ENCODE results near the gene IFRD2. TPM values are rescaled to one million over a fixed set of nuclear protein-coding genes. Genes with fewer than 3 reads are reported as not detected.
A peak's percentile ranks its signal among the peaks of the same experiment; 100 is the strongest.
"Not testable (repeated sequence)": the region's sequence is repeated elsewhere in the genome, so short reads cannot be mapped to it uniquely, and the experiment has no call there.

Gene IFRD2
- total RNA-seq, 2 donors from 2014 or later: 63.8 to 100 TPM

- no peaks in the 10 kb centered on the region for H3K9me3 Mint-ChIP-seq
- DNase-seq (ENCODE audit: low spot score in 2 of 2): no peak
- H3K36me3 Mint-ChIP-seq: no peaks in the 10 kb centered on the region
- H3K27ac Mint-ChIP-seq: no peak overlapping the region
- ATAC-seq: no peak
Measured at GRCh38 chr3:50278123-50278879, 13.9 kb downstream of the IFRD2 start.

- DNase-seq (ENCODE audit: low spot score in 2 of 2) (no peak), ATAC-seq (no peak)
- H3K36me3 Mint-ChIP-seq: no peaks in the 10 kb centered on the region
- H3K27ac Mint-ChIP-seq: no peak overlapping the region
- no peaks in the 10 kb centered on the region for H3K9me3 Mint-ChIP-seq
Measured at GRCh38 chr3:50276762-50277101, 15.5 kb downstream of the IFRD2 start.

- no peak overlapping the region for H3K27ac Mint-ChIP-seq
- H3K36me3 Mint-ChIP-seq: no peaks in the 10 kb centered on the region
- DNase-seq (ENCODE audit: low spot score in 2 of 2) (no peak), ATAC-seq (peak in 1 of 2 donors; percentile 19)
- no peaks in the 10 kb centered on the region for H3K9me3 Mint-ChIP-seq
Measured at GRCh38 chr3:50275996-50276761, 16.1 kb downstream of the IFRD2 start.

- Mint-ChIP-seq H3K9me3 (no peaks in the 10 kb centered on the region), H3K27ac (no peak overlapping the region), H3K36me3 (no peaks in the 10 kb centered on the region)
- DNase-seq (ENCODE audit: low spot score in 2 of 2): no peak
- no peak for ATAC-seq
Measured at GRCh38 chr3:50275141-50275995, 16.9 kb downstream of the IFRD2 start.

GRCh38 chr3:50274371-50275104 lies 17.7 kb downstream of the IFRD2 start:
- no peak overlapping the region for H3K27ac Mint-ChIP-seq
- H3K9me3 Mint-ChIP-seq: no peaks in the 10 kb centered on the region
- ATAC-seq (peak; percentile 19 to 48), DNase-seq (ENCODE audit: low spot score in 2 of 2) (peak; percentile 69 to 87)
- no peaks in the 10 kb centered on the region for H3K36me3 Mint-ChIP-seq

GRCh38 chr3:50273689-50274065 lies 18.6 kb downstream of the IFRD2 start:
- no peak overlapping the region for H3K27ac Mint-ChIP-seq
- ATAC-seq (no peak), DNase-seq (ENCODE audit: low spot score in 2 of 2) (no peak)
- no peaks in the 10 kb centered on the region for H3K9me3 Mint-ChIP-seq
- H3K36me3 Mint-ChIP-seq: no peaks in the 10 kb centered on the region

GRCh38 chr3:50272911-50273688 lies 19.1 kb downstream of the IFRD2 start:
- H3K9me3 Mint-ChIP-seq: no peaks in the 10 kb centered on the region
- peak overlapping the region in 1 of 2 donors; percentile 53 for H3K27ac Mint-ChIP-seq
- peak; percentile 88 to 96 for ATAC-seq
- H3K36me3 Mint-ChIP-seq: no peaks in the 10 kb centered on the region
- DNase-seq (ENCODE audit: low spot score in 2 of 2): peak; percentile 88 to 99

GRCh38 chr3:50272538-50272910 lies 19.7 kb downstream of the IFRD2 start:
- H3K9me3 Mint-ChIP-seq; H3K27ac Mint-ChIP-seq; H3K36me3 Mint-ChIP-seq; DNase-seq (ENCODE audit: low spot score in 2 of 2): not testable (repeated sequence)
- ATAC-seq: peak in 1 of 2 donors; percentile 1

- Mint-ChIP-seq H3K27ac (no peak overlapping the region), H3K36me3 (no peaks in the 10 kb centered on the region), H3K9me3 (no peaks in the 10 kb centered on the region)
- DNase-seq (ENCODE audit: low spot score in 2 of 2) (no peak), ATAC-seq (no peak)
Measured at GRCh38 chr3:50271314-50271936, 20.8 kb downstream of the IFRD2 start.

- no peak overlapping the region for H3K27ac Mint-ChIP-seq
- no peak for ATAC-seq
- H3K9me3 Mint-ChIP-seq: no peaks in the 10 kb centered on the region
- no peaks in the 10 kb centered on the region for H3K36me3 Mint-ChIP-seq
- no peak for DNase-seq (ENCODE audit: low spot score in 2 of 2)
Measured at GRCh38 chr3:50270422-50271224, 21.6 kb downstream of the IFRD2 start.

GRCh38 chr3:50269977-50270413 lies 22.2 kb downstream of the IFRD2 start:
- Mint-ChIP-seq H3K36me3 (no peaks in the 10 kb centered on the region), H3K9me3 (no peaks in the 10 kb centered on the region), H3K27ac (no peak overlapping the region)
- ATAC-seq (no peak), DNase-seq (ENCODE audit: low spot score in 2 of 2) (no peak)

- Mint-ChIP-seq H3K27ac (no peak overlapping the region), H3K9me3 (no peaks in the 10 kb centered on the region), H3K36me3 (no peaks in the 10 kb centered on the region)
- ATAC-seq (no peak), DNase-seq (ENCODE audit: low spot score in 2 of 2) (no peak)
Measured at GRCh38 chr3:50269460-50269859, 22.8 kb downstream of the IFRD2 start.

GRCh38 chr3:50268703-50269451 lies 23.4 kb downstream of the IFRD2 start, which contains the start of gene SEMA3B:
Gene SEMA3B (plus strand): TSS chr3:50269147. CDS start chr3:50269241, 94 bp downstream.
- no peaks in the 10 kb centered on the region for H3K9me3 Mint-ChIP-seq
- ATAC-seq: no peak
- no peaks in the 10 kb centered on the region for H3K36me3 Mint-ChIP-seq
- H3K27ac Mint-ChIP-seq: no peak within 1 kb of the TSS
- no peak for DNase-seq (ENCODE audit: low spot score in 2 of 2)

- H3K36me3 Mint-ChIP-seq: no peaks in the 10 kb centered on the region
- ATAC-seq (no peak), DNase-seq (ENCODE audit: low spot score in 2 of 2) (no peak)
- no peaks in the 10 kb centered on the region for H3K9me3 Mint-ChIP-seq
- no peak overlapping the region for H3K27ac Mint-ChIP-seq
Measured at GRCh38 chr3:50268276-50268675, 24.0 kb downstream of the IFRD2 start.

Measured in activated naive CD4-positive, alpha-beta T cell treated with anti-CD3 and anti-CD28 coated beads, Interleukin-2, amount 50 U/mL, for 72 hours (primary cell).